HCT116 (cell line): ENCODE results near the gene ANTKMT. TPM values are rescaled to one million over a fixed set of nuclear protein-coding genes. Genes with fewer than 3 reads are reported as not detected.

ENCODE experiments used
- ATAC-seq: fragments of 200-7000 bp; cut with Tn5 transposase; 2 replicates; pipeline ENCODE4 v1.9.1; 2020; ENCODE audit warnings: mild to moderate bottlenecking, moderate library complexity
- BruUV-seq: library from RNA; stranded (reverse); fragments of 400-500 nt; replicated peaks from 2 replicates; lab custom pipeline; 2021; lab: Mats Ljungman, UMichigan
- CTCF ChIA-PET: fragments of 300-600 bp; sonication (Branson Sonifier 250); formaldehyde crosslinking; loops from one replicate; lab custom pipeline; 2021; ENCODE audit warnings: antibody characterized with exemption; lab: Charles Lee
- POLR2A ChIA-PET: fragments of 300-600, 350-600 bp; sonication (Branson Sonifier 250); formaldehyde crosslinking; loops from one replicate; lab custom pipeline; 2021; ENCODE audit warnings: antibody characterized with exemption; lab: Charles Lee
- RAD21 ChIA-PET, 2 experiments: fragments of 300-600 bp; sonication (Branson Sonifier 250); formaldehyde crosslinking; loops; one replicate each; lab custom pipeline; 2023; ENCODE audit warnings: low total read pairs in 2 of 2; ENCODE audit not compliant: uncharacterized antibody in 2 of 2, unreplicated experiment in 2 of 2, low non-redundant PET in 1 of 2; lab: Charles Lee
- DNase-seq: peaks from one replicate; pipeline ENCODE4 v3.0.0-alpha.2; 2010; ENCODE audit warnings: low read depth, low spot score
- H2AFZ ChIP-seq: fragments of 200-600 bp; shearing (Covaris generic), sonication (generic); 2 replicates; pipeline ENCODE4 v1.6.1; 2017; ENCODE audit warnings: low read depth, mixed run types, mixed read lengths, antibody characterized with exemption, low read length; ENCODE audit not compliant: poor library complexity, severe bottlenecking
- H3K27ac ChIP-seq: 2 replicates; pipeline ENCODE4 v1.5.1; 2012; ENCODE audit warnings: low read depth, low read length
- H3K27me3 ChIP-seq: fragments of 200-600 bp; sonication (generic); 2 replicates; pipeline ENCODE4 v1.6.1; 2016; ENCODE audit warnings: mixed run types, low read length, mixed read lengths; ENCODE audit not compliant: insufficient read depth
- H3K36me3 ChIP-seq, 2 experiments: fragments of 200-500 bp in 1 of 2; fragments of 200-600 bp in 1 of 2; sonication (Bioruptor generic) in 1 of 2; sonication (generic) in 1 of 2; 2 replicates each; pipeline versions ENCODE4 v1.5.1 to v1.6.1; 2014 to 2016; ENCODE audit warnings: low read length in 2 of 2, inconsistent platforms in 1 of 2, mixed read lengths in 1 of 2, mixed run types in 1 of 2; ENCODE audit not compliant: insufficient read depth in 2 of 2, control insufficient read depth in 1 of 2
- H3K4me1 ChIP-seq, 2 experiments: fragments of 200-600 bp in 1 of 2; sonication (generic) in 1 of 2; 2 replicates each; pipeline versions ENCODE4 v1.5.1 to v1.6.1; 2012 to 2017; ENCODE audit warnings: low read length in 2 of 2, inconsistent platforms in 1 of 2, mild to moderate bottlenecking in 1 of 2, mixed read lengths in 1 of 2, mixed run types in 1 of 2, moderate library complexity in 1 of 2; ENCODE audit not compliant: insufficient read depth in 2 of 2, control insufficient read depth in 1 of 2
- H3K4me2 ChIP-seq: fragments of 200-600 bp; sonication (generic); 2 replicates; pipeline ENCODE4 v1.6.1; 2017; ENCODE audit warnings: mixed run types, low read length, mixed read lengths
- H3K4me3 ChIP-seq, 2 experiments: fragments of 200-600 bp in 1 of 2; sonication (generic) in 1 of 2; replicated peaks in 1 of 2; 2 replicates each; pipeline ENCODE4 v1.5.1; 2011 to 2016; ENCODE audit warnings: low read length in 2 of 2, control low read depth in 1 of 2, low read depth in 1 of 2, mild to moderate bottlenecking in 1 of 2, mixed read lengths in 1 of 2, mixed run types in 1 of 2
- H3K79me2 ChIP-seq: fragments of 200-600 bp; sonication (generic); 2 replicates; pipeline ENCODE4 v1.6.1; 2017; ENCODE audit warnings: mild to moderate bottlenecking, mixed run types, low read length, moderate library complexity, mixed read lengths; ENCODE audit not compliant: insufficient read depth
- H3K9ac ChIP-seq: fragments of 200-600 bp; sonication (generic); 2 replicates; pipeline ENCODE4 v1.6.1; 2016; ENCODE audit warnings: low read length, mixed read lengths
- H3K9me2 ChIP-seq: fragments of 200-600 bp; sonication (generic), shearing (Covaris generic); 2 replicates; pipeline ENCODE4 v1.6.1; 2017; ENCODE audit warnings: mixed run types, mild to moderate bottlenecking, moderate library complexity; ENCODE audit not compliant: insufficient read depth
- H3K9me3 ChIP-seq, 2 experiments: fragments of 200-500 bp in 1 of 2; fragments of 200-600 bp in 1 of 2; sonication (Bioruptor generic) in 1 of 2; sonication (generic) in 1 of 2; 2 replicates each; pipeline ENCODE4 v1.6.1; 2014 to 2017; ENCODE audit warnings: low read length in 2 of 2, mixed read lengths in 2 of 2, inconsistent platforms in 1 of 2, low read depth in 1 of 2, mild to moderate bottlenecking in 1 of 2, mixed run types in 1 of 2, moderate library complexity in 1 of 2; ENCODE audit not compliant: control insufficient read depth in 1 of 2, insufficient read depth in 1 of 2
- H4K20me1 ChIP-seq: fragments of 200-600 bp; sonication (generic), shearing (Covaris generic); 2 replicates; pipeline ENCODE4 v1.6.1; 2017; ENCODE audit warnings: mixed run types, mild to moderate bottlenecking, moderate library complexity; ENCODE audit not compliant: insufficient read depth
- CEBPB ChIP-seq: IDR thresholded peaks from 2 replicates; pipeline ENCODE4 v1.6.1; 2012; ENCODE audit warnings: low read depth
- EGR1 ChIP-seq: IDR thresholded peaks from 2 replicates; pipeline ENCODE4 v1.6.1; 2012; ENCODE audit warnings: low read depth
- ELF1 ChIP-seq: IDR thresholded peaks from 2 replicates; pipeline ENCODE4 v1.6.1; 2012; ENCODE audit warnings: low read depth, borderline replicate concordance
- EZH2 ChIP-seq: fragments of 200-600 bp; sonication (generic); IDR thresholded peaks from 2 replicates; pipeline ENCODE4 v1.6.1; 2017; ENCODE audit warnings: antibody characterized with exemption, mixed run types
- FOSL1 ChIP-seq: IDR thresholded peaks from 2 replicates; pipeline ENCODE4 v1.6.1; 2012; ENCODE audit warnings: low read depth
- JUND ChIP-seq: IDR thresholded peaks from 2 replicates; pipeline ENCODE4 v1.6.1; 2012
- MAX ChIP-seq: IDR thresholded peaks from 2 replicates; pipeline ENCODE4 v1.6.1; 2012
- POLR2A ChIP-seq: IDR thresholded peaks from 2 replicates; pipeline ENCODE4 v1.7.0; 2011; ENCODE audit warnings: borderline replicate concordance; ENCODE audit not compliant: insufficient read depth, insufficient read length; ENCODE audit errors: extremely low read depth
- POLR2AphosphoS5 ChIP-seq: IDR thresholded peaks from 2 replicates; pipeline ENCODE4 v1.6.1; 2011; ENCODE audit warnings: mild to moderate bottlenecking, low read depth, low read length, moderate library complexity
- RAD21 ChIP-seq: IDR thresholded peaks from 2 replicates; pipeline ENCODE4 v1.6.1; 2012; ENCODE audit warnings: low read depth, mild to moderate bottlenecking
- REST ChIP-seq: IDR thresholded peaks from 2 replicates; pipeline ENCODE4 v1.6.1; 2012; ENCODE audit warnings: low read depth
- SIN3A ChIP-seq: IDR thresholded peaks from 2 replicates; pipeline ENCODE4 v1.6.1; 2012; ENCODE audit warnings: low read depth
- SRF ChIP-seq: IDR thresholded peaks from 2 replicates; pipeline ENCODE4 v1.6.1; 2012; ENCODE audit warnings: low read depth
- TCF7L2 ChIP-seq: IDR thresholded peaks from 2 replicates; pipeline ENCODE4 v1.7.0; 2011; ENCODE audit warnings: borderline replicate concordance, inconsistent platforms; ENCODE audit not compliant: insufficient read depth, insufficient read length; ENCODE audit errors: extremely low read depth
- ZFX ChIP-seq: fragments of 450-650 bp; IDR thresholded peaks from 2 replicates; pipeline ENCODE4 v1.6.1; 2017
- ZNF274 ChIP-seq: fragments of 200-500 bp; sonication (Bioruptor generic); IDR thresholded peaks from 2 replicates; pipeline ENCODE4 v1.6.1; 2014; ENCODE audit warnings: mild to moderate bottlenecking, low read depth, low read length, inconsistent platforms
- intact Hi-C: fragments of 100-400 bp; cut with micrococcal nuclease; formaldehyde crosslinking; loops from 2 replicates; pipeline ENCODE4 v1.10.0; 2022
- total RNA-seq: library from RNA; stranded (reverse); gene quantifications from one replicate; pipeline ENCODE4 v1.2.1, GENCODE V29; 2021; ENCODE audit not compliant: unreplicated experiment
- TF ChIP-seq, protein P1 (sequence below): IDR thresholded peaks from 2 replicates; pipeline ENCODE4 v1.6.1; 2011; ENCODE audit warnings: mild to moderate bottlenecking, low read length, moderate library complexity; ENCODE audit not compliant: insufficient replicate concordance; ENCODE audit errors: extremely low read depth

ANTKMT gene
- total RNA-seq, 1 experiment from 2014 or later: 65.4 TPM

GRCh38 chr16:676913-677312, 44.0 kb upstream of the ANTKMT start:
- H2AFZ ChIP-seq: no peak overlapping the region
- no peaks in the 10 kb centered on the region for H3K27me3 ChIP-seq
- no peaks in the 10 kb centered on the region for H4K20me1 ChIP-seq
- H3K4me3 ChIP-seq: no peak overlapping the region
- RAD21 ChIA-PET: no interaction called here
- H3K79me2 ChIP-seq: peaks cover 14% of the 10 kb centered on the region
- TF ChIP-seq EZH2: no peak
- TF ChIP-seq ELF1: no peak
- no peak for TF ChIP-seq SIN3A
- TF ChIP-seq TCF7L2: no peak
- no peak for TF ChIP-seq EGR1
- no peak for TF ChIP-seq ZNF274
- TF ChIP-seq CEBPB: no peak
- no peak for TF ChIP-seq MAX
- TF ChIP-seq REST: no peak
- no peak for TF ChIP-seq POLR2A
- TF ChIP-seq POLR2AphosphoS5: no peak
- no peak for TF ChIP-seq JUND
- no peak for TF ChIP-seq SRF
- TF ChIP-seq RAD21: no peak
- TF ChIP-seq FOSL1: no peak
- no peak for TF ChIP-seq ZFX
- TF ChIP-seq, protein P1, sequence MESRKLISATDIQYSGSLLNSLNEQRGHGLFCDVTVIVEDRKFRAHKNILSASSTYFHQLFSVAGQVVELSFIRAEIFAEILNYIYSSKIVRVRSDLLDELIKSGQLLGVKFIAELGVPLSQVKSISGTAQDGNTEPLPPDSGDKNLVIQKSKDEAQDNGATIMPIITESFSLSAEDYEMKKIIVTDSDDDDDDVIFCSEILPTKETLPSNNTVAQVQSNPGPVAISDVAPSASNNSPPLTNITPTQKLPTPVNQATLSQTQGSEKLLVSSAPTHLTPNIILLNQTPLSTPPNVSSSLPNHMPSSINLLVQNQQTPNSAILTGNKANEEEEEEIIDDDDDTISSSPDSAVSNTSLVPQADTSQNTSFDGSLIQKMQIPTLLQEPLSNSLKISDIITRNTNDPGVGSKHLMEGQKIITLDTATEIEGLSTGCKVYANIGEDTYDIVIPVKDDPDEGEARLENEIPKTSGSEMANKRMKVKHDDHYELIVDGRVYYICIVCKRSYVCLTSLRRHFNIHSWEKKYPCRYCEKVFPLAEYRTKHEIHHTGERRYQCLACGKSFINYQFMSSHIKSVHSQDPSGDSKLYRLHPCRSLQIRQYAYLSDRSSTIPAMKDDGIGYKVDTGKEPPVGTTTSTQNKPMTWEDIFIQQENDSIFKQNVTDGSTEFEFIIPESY: no peak
- H3K27ac ChIP-seq: no peak overlapping the region
- no peaks in the 10 kb centered on the region for H3K9me2 ChIP-seq
- POLR2A ChIA-PET: no interaction called here
- ATAC-seq (no peak), DNase-seq (no peak)
- no TSS peak for BruUV-seq
- peaks cover 2 to 21% of the 10 kb centered on the region in 2 experiments; a peak in 3 of 4 replicates for H3K4me1 ChIP-seq
- peaks cover 0 to 14% of the 10 kb centered on the region in 2 experiments; a peak in 3 of 4 replicates for H3K36me3 ChIP-seq
- H3K9ac ChIP-seq: no peak overlapping the region
- CTCF ChIA-PET: no interaction called here
- no peaks in the 10 kb centered on the region for H3K9me3 ChIP-seq
- H3K4me2 ChIP-seq: no peak overlapping the region
- intact Hi-C loops: no loop called here
